ENCODE data around the gene NTNG2.

DNA sequence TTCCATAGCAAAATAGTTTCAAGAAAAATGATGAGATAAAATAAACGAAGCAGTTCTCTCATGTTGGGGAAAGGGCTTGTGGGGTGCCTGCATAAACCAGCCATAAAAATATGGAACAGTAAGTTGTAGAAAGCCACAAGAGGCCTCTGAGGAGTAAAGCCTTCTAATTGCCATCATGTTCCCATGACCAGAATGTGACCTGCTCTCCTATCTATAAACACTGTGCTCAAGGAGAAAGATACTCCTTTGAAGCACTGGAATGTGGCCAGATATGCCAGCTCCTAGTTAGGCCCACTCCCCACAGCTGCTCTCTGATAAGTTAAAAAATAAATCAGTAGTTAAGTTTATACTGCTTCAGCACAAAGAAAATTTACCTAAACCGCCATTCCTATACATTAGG lies 127.1 kb downstream of the NTNG2 start:
- TF ChIP-seq, protein P1, sequence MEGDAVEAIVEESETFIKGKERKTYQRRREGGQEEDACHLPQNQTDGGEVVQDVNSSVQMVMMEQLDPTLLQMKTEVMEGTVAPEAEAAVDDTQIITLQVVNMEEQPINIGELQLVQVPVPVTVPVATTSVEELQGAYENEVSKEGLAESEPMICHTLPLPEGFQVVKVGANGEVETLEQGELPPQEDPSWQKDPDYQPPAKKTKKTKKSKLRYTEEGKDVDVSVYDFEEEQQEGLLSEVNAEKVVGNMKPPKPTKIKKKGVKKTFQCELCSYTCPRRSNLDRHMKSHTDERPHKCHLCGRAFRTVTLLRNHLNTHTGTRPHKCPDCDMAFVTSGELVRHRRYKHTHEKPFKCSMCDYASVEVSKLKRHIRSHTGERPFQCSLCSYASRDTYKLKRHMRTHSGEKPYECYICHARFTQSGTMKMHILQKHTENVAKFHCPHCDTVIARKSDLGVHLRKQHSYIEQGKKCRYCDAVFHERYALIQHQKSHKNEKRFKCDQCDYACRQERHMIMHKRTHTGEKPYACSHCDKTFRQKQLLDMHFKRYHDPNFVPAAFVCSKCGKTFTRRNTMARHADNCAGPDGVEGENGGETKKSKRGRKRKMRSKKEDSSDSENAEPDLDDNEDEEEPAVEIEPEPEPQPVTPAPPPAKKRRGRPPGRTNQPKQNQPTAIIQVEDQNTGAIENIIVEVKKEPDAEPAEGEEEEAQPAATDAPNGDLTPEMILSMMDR (tag by site-specific recombination; IDR thresholded peaks at IDR 0.05): no peak
- TF ChIP-seq, protein P2, sequence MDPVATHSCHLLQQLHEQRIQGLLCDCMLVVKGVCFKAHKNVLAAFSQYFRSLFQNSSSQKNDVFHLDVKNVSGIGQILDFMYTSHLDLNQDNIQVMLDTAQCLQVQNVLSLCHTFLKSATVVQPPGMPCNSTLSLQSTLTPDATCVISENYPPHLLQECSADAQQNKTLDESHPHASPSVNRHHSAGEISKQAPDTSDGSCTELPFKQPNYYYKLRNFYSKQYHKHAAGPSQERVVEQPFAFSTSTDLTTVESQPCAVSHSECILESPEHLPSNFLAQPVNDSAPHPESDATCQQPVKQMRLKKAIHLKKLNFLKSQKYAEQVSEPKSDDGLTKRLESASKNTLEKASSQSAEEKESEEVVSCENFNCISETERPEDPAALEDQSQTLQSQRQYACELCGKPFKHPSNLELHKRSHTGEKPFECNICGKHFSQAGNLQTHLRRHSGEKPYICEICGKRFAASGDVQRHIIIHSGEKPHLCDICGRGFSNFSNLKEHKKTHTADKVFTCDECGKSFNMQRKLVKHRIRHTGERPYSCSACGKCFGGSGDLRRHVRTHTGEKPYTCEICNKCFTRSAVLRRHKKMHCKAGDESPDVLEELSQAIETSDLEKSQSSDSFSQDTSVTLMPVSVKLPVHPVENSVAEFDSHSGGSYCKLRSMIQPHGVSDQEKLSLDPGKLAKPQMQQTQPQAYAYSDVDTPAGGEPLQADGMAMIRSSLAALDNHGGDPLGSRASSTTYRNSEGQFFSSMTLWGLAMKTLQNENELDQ (tag by site-specific recombination; IDR thresholded peaks at IDR 0.05; ENCODE audit: low read depth): no peak
- no peak for TF ChIP-seq ZFP41 (tag by site-specific recombination; IDR thresholded peaks at IDR 0.05; ENCODE audit: borderline replicate concordance)
- no peak for TF ChIP-seq ZNF514 (tag by site-specific recombination; IDR thresholded peaks at IDR 0.05)
- TF ChIP-seq, protein P3, sequence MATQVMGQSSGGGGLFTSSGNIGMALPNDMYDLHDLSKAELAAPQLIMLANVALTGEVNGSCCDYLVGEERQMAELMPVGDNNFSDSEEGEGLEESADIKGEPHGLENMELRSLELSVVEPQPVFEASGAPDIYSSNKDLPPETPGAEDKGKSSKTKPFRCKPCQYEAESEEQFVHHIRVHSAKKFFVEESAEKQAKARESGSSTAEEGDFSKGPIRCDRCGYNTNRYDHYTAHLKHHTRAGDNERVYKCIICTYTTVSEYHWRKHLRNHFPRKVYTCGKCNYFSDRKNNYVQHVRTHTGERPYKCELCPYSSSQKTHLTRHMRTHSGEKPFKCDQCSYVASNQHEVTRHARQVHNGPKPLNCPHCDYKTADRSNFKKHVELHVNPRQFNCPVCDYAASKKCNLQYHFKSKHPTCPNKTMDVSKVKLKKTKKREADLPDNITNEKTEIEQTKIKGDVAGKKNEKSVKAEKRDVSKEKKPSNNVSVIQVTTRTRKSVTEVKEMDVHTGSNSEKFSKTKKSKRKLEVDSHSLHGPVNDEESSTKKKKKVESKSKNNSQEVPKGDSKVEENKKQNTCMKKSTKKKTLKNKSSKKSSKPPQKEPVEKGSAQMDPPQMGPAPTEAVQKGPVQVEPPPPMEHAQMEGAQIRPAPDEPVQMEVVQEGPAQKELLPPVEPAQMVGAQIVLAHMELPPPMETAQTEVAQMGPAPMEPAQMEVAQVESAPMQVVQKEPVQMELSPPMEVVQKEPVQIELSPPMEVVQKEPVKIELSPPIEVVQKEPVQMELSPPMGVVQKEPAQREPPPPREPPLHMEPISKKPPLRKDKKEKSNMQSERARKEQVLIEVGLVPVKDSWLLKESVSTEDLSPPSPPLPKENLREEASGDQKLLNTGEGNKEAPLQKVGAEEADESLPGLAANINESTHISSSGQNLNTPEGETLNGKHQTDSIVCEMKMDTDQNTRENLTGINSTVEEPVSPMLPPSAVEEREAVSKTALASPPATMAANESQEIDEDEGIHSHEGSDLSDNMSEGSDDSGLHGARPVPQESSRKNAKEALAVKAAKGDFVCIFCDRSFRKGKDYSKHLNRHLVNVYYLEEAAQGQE (tag by site-specific recombination; IDR thresholded peaks at IDR 0.05): no peak
- TF ChIP-seq SP2 (tag by site-specific recombination; IDR thresholded peaks at IDR 0.05): no peak
- TF ChIP-seq SETDB1 (IDR thresholded peaks at IDR 0.05; ENCODE audit: insufficient read length, low read length): no peak
- no peak for TF ChIP-seq ZNF529 (tag by site-specific recombination; IDR thresholded peaks at IDR 0.05; ENCODE audit: insufficient replicate concordance)
- no peak for TF ChIP-seq YY1 (tag by site-specific recombination; IDR thresholded peaks at IDR 0.05)
- TF ChIP-seq ZNF623 (tag by site-specific recombination; IDR thresholded peaks at IDR 0.05): no peak
- TF ChIP-seq ZNF169 (tag by site-specific recombination; IDR thresholded peaks at IDR 0.05): no peak
- TF ChIP-seq, protein P4, sequence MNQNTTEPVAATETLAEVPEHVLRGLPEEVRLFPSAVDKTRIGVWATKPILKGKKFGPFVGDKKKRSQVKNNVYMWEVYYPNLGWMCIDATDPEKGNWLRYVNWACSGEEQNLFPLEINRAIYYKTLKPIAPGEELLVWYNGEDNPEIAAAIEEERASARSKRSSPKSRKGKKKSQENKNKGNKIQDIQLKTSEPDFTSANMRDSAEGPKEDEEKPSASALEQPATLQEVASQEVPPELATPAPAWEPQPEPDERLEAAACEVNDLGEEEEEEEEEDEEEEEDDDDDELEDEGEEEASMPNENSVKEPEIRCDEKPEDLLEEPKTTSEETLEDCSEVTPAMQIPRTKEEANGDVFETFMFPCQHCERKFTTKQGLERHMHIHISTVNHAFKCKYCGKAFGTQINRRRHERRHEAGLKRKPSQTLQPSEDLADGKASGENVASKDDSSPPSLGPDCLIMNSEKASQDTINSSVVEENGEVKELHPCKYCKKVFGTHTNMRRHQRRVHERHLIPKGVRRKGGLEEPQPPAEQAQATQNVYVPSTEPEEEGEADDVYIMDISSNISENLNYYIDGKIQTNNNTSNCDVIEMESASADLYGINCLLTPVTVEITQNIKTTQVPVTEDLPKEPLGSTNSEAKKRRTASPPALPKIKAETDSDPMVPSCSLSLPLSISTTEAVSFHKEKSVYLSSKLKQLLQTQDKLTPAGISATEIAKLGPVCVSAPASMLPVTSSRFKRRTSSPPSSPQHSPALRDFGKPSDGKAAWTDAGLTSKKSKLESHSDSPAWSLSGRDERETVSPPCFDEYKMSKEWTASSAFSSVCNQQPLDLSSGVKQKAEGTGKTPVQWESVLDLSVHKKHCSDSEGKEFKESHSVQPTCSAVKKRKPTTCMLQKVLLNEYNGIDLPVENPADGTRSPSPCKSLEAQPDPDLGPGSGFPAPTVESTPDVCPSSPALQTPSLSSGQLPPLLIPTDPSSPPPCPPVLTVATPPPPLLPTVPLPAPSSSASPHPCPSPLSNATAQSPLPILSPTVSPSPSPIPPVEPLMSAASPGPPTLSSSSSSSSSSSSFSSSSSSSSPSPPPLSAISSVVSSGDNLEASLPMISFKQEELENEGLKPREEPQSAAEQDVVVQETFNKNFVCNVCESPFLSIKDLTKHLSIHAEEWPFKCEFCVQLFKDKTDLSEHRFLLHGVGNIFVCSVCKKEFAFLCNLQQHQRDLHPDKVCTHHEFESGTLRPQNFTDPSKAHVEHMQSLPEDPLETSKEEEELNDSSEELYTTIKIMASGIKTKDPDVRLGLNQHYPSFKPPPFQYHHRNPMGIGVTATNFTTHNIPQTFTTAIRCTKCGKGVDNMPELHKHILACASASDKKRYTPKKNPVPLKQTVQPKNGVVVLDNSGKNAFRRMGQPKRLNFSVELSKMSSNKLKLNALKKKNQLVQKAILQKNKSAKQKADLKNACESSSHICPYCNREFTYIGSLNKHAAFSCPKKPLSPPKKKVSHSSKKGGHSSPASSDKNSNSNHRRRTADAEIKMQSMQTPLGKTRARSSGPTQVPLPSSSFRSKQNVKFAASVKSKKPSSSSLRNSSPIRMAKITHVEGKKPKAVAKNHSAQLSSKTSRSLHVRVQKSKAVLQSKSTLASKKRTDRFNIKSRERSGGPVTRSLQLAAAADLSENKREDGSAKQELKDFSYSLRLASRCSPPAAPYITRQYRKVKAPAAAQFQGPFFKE (tag by site-specific recombination; IDR thresholded peaks at IDR 0.05; ENCODE audit: borderline replicate concordance): no peak
- TF ChIP-seq, protein P5, sequence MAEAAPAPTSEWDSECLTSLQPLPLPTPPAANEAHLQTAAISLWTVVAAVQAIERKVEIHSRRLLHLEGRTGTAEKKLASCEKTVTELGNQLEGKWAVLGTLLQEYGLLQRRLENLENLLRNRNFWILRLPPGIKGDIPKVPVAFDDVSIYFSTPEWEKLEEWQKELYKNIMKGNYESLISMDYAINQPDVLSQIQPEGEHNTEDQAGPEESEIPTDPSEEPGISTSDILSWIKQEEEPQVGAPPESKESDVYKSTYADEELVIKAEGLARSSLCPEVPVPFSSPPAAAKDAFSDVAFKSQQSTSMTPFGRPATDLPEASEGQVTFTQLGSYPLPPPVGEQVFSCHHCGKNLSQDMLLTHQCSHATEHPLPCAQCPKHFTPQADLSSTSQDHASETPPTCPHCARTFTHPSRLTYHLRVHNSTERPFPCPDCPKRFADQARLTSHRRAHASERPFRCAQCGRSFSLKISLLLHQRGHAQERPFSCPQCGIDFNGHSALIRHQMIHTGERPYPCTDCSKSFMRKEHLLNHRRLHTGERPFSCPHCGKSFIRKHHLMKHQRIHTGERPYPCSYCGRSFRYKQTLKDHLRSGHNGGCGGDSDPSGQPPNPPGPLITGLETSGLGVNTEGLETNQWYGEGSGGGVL (tag by site-specific recombination; IDR thresholded peaks at IDR 0.05): no peak
- TF ChIP-seq ZNF785 (tag by site-specific recombination; IDR thresholded peaks at IDR 0.05): no peak
